Caco-2 (cell line): Measurements from ENCODE around the gene PIAS3. TPM values are rescaled to one million over a fixed set of nuclear protein-coding genes. Genes with fewer than 3 reads are reported as not detected.

Experiments used
- BruUV-seq: library from RNA; stranded (reverse); fragments of 400-500 nt; replicated peaks from 2 replicates; lab custom pipeline; 2021; lab: Mats Ljungman, UMichigan
- CTCF ChIA-PET: fragments of 300-600 bp; sonication (Branson Sonifier 250); formaldehyde crosslinking; loops from one replicate; lab custom pipeline; 2022; ENCODE audit warnings: antibody characterized with exemption; lab: Charles Lee
- POLR2A ChIA-PET: fragments of 300-600 bp; sonication (Branson Sonifier 250); formaldehyde crosslinking; loops from one replicate; lab custom pipeline; 2022; ENCODE audit warnings: antibody characterized with exemption; lab: Charles Lee
- DNase-seq, 2 experiments: peaks; one replicate each; pipeline versions ENCODE4 v3.0.0 to v3.0.0-alpha.2; 2020 to 2022
- H3K27me3 ChIP-seq: replicated peaks from 2 replicates; pipeline ENCODE4 v1.6.0; 2011; ENCODE audit warnings: low read length; ENCODE audit not compliant: control insufficient read depth, insufficient read depth
- H3K36me3 ChIP-seq: 2 replicates; pipeline ENCODE4 v1.5.1; 2011; ENCODE audit warnings: low read length; ENCODE audit not compliant: control insufficient read depth, insufficient read depth
- H3K4me1 ChIP-seq: fragments of 250-450 bp; sonication (Bioruptor Pico); 2 replicates; pipeline ENCODE4 v1.5.1; 2020; ENCODE audit warnings: mild to moderate bottlenecking
- H3K4me3 ChIP-seq: 2 replicates; pipeline ENCODE4 v1.5.1; 2011; ENCODE audit warnings: low read depth, mild to moderate bottlenecking, control low read depth, low read length
- H3K9me3 ChIP-seq: fragments of 250-450 bp; sonication (Bioruptor Pico); 2 replicates; pipeline ENCODE4 v1.5.1; 2020; ENCODE audit warnings: mild to moderate bottlenecking, moderate library complexity
- H3K27ac Mint-ChIP-seq: one replicate; pipeline ENCODE4 v1.8.0; 2022; ENCODE audit warnings: mixed read lengths; ENCODE audit not compliant: unreplicated experiment
- H3K27me3 Mint-ChIP-seq: one replicate; pipeline ENCODE4 v1.8.0; 2022; ENCODE audit warnings: mixed read lengths; ENCODE audit not compliant: insufficient read depth, unreplicated experiment
- H3K36me3 Mint-ChIP-seq: one replicate; pipeline ENCODE4 v1.8.0; 2022; ENCODE audit warnings: mild to moderate bottlenecking, mixed read lengths; ENCODE audit not compliant: insufficient read depth, unreplicated experiment
- H3K4me1 Mint-ChIP-seq: one replicate; pipeline ENCODE4 v1.8.0; 2022; ENCODE audit warnings: low read depth, mixed read lengths; ENCODE audit not compliant: unreplicated experiment
- H3K4me3 Mint-ChIP-seq: one replicate; pipeline ENCODE4 v1.8.0; 2022; ENCODE audit warnings: mild to moderate bottlenecking, moderate library complexity, mixed read lengths; ENCODE audit not compliant: unreplicated experiment
- H3K9me3 Mint-ChIP-seq: one replicate; pipeline ENCODE4 v1.8.0; 2022; ENCODE audit warnings: mixed read lengths; ENCODE audit not compliant: unreplicated experiment
- intact Hi-C: fragments of 100-400 bp; cut with micrococcal nuclease; formaldehyde crosslinking; loops from one replicate; pipeline ENCODE4 v1.10.0; 2022; ENCODE audit not compliant: unreplicated experiment
- total RNA-seq: library from RNA; stranded (reverse); gene quantifications from 2 replicates; pipeline ENCODE4 v1.2.3, GENCODE V29; 2022
- TF ChIP-seq, protein P1 (sequence below), 2 experiments: fragments of 200-600 bp in 1 of 2; IDR thresholded peaks; 1 replicate in 1 of 2; 2 replicates in 1 of 2; pipeline versions ENCODE4 v1.5.1 to v1.8.0; 2011 to 2022; ENCODE audit warnings: antibody characterized with exemption in 1 of 2, control low read depth in 1 of 2, inconsistent platforms in 1 of 2, low read depth in 1 of 2, low read length in 1 of 2, mild to moderate bottlenecking in 1 of 2, moderate library complexity in 1 of 2; ENCODE audit not compliant: insufficient read depth in 1 of 2, severe bottlenecking in 1 of 2, unreplicated experiment in 1 of 2

The PIAS3 gene
- total RNA-seq, 1 experiment from 2014 or later, result 22.0 TPM

DNA sequence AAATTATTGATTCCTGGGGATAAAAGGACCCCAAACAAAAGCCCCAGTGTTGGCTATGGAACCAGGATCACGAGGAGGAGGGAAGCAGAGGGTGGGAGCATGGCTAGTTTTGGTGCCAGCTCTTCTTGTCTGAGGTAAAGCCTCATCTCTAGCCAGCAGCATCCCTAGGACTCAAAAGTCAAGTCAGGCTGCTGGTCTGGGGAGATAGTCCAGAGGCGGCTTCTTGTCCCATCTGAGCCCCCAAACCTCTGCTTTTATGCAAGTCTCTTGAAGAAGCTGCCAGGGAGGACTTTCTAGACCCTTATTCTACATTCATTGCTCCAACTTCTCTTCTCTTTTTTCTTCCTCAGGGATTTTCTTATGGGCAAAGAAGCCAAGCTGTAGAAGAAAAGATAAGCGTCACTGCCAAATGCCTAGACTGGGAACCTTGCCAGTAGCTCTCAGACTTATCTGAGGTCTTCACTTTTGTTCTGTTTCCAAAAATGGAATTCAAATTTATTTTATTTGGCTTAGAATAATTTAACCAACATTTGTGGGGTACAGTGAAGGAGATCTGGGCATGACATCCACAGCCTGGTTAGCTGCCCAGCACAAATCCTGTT lies 33.7 kb upstream of the PIAS3 start:
- TF ChIP-seq, protein P1, sequence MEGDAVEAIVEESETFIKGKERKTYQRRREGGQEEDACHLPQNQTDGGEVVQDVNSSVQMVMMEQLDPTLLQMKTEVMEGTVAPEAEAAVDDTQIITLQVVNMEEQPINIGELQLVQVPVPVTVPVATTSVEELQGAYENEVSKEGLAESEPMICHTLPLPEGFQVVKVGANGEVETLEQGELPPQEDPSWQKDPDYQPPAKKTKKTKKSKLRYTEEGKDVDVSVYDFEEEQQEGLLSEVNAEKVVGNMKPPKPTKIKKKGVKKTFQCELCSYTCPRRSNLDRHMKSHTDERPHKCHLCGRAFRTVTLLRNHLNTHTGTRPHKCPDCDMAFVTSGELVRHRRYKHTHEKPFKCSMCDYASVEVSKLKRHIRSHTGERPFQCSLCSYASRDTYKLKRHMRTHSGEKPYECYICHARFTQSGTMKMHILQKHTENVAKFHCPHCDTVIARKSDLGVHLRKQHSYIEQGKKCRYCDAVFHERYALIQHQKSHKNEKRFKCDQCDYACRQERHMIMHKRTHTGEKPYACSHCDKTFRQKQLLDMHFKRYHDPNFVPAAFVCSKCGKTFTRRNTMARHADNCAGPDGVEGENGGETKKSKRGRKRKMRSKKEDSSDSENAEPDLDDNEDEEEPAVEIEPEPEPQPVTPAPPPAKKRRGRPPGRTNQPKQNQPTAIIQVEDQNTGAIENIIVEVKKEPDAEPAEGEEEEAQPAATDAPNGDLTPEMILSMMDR (IDR thresholded peaks at IDR 0.05; ENCODE audit: insufficient read depth in 1 of 2, low read depth in 1 of 2, low read length in 1 of 2, severe bottlenecking in 1 of 2, unreplicated experiment in 1 of 2), result no peak
- Histone ChIP-seq H3K36me3 (no peaks in the 10 kb centered on the region), H3K4me1 (peaks cover 3% of the 10 kb centered on the region), H3K9me3 (no peaks in the 10 kb centered on the region), H3K27me3 (no peaks in the 10 kb centered on the region), H3K4me3 (no peak overlapping the region)
- ChIA-PET POLR2A (interaction anchor here (1.0 to 1.1 kb wide), 4 partner anchors 33 to 160 kb away, joined by 3 to 5 read pairs (median 4); partner anchors contain the start of genes ANKRD34A, POLR3GL and RBM8A), CTCF (interaction anchor here (0.9 to 2.3 kb wide), 18 partner anchors 9 to 143 kb away, joined by 3 to 32 read pairs (median 6); partner anchors contain the start of genes ANKRD34A, ITGA10, NUDT17 and PEX11B)
- Mint-ChIP-seq H3K4me3 (peak overlapping the region; percentile 66), H3K27ac (peak overlapping the region; percentile 84), H3K36me3 (no peaks in the 10 kb centered on the region), H3K27me3 (no peaks in the 10 kb centered on the region), H3K9me3 (no peaks in the 10 kb centered on the region), H3K4me1 (peaks cover 7% of the 10 kb centered on the region)
- intact Hi-C loops, result loop anchor here (1.0 to 5.0 kb wide), 8 partner anchors 12 to 145 kb away; partner anchors contain the start of genes ITGA10 and RBM8A
- BruUV-seq, result TSS peak; percentile 59
- no peak for DNase-seq

DNA sequence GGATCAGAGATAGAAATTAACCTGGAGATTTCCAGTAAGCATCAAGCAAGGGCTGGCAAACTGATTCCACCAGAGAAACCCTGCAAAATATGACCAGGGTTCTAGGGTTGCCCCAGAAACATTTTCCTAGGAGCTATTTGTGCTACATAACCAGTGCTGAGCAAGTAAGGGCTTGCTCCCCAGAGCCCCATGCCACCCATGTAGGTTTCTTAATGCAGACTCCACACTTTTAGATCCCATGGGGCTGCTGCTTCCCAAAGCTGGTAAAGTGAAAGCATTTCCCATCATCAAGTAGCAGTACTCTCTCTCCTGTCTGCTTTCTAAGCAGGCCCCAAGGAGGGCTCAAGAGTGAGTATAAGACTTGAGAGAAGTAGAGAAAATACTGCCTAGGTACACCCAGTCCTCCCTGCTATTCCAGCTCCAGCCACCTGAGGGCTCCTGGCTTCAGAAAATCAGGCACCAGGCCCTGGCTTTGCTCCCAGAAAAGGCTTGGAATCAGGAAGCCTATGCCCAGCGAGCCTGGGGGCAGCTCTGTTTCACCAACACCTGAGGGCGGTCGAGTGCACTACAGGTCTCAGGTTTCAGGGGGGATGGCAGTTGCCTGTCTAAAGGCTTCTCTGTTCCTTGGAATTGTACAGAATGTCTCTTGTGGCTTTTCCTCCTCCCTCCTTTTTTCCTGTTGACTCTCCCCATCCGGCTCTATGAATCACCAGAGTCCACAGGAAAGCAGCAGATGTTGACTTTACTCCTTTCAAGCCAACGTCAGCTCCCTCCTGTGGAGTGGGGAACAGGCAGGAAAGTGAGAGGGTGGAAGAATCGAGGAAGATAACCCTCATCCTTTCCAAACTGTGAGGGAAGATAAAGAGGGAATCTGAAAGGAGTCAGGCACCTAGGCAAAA lies 33.0 kb upstream of the PIAS3 start:
- Mint-ChIP-seq H3K9me3 (no peaks in the 10 kb centered on the region), H3K36me3 (no peaks in the 10 kb centered on the region), H3K4me1 (peaks cover 7% of the 10 kb centered on the region), H3K4me3 (peak overlapping the region; percentile 66), H3K27me3 (no peaks in the 10 kb centered on the region), H3K27ac (peak overlapping the region; percentile 84)
- Histone ChIP-seq H3K9me3 (no peaks in the 10 kb centered on the region), H3K4me3 (no peak overlapping the region), H3K4me1 (peaks cover 8% of the 10 kb centered on the region), H3K36me3 (no peaks in the 10 kb centered on the region), H3K27me3 (no peaks in the 10 kb centered on the region)
- POLR2A ChIA-PET, result interaction anchor here (0.5 to 1.1 kb wide), 8 partner anchors 32 to 161 kb away, joined by 3 to 12 read pairs (median 4); partner anchors contain the start of genes ANKRD34A, LIX1L, POLR3GL and RBM8A
- intact Hi-C loops, result loop anchor here (1.0 to 5.0 kb wide), 8 partner anchors 12 to 145 kb away; partner anchors contain the start of genes ITGA10 and RBM8A
- CTCF ChIA-PET, result interaction anchor here (0.6 to 2.3 kb wide), 24 partner anchors 10 to 144 kb away, joined by 3 to 32 read pairs (median 4); partner anchors contain the start of genes ANKRD34A, ITGA10, LIX1L and NUDT17
- TF ChIP-seq, protein P1 (IDR thresholded peaks at IDR 0.05; ENCODE audit: insufficient read depth in 1 of 2, low read depth in 1 of 2, low read length in 1 of 2, severe bottlenecking in 1 of 2, unreplicated experiment in 1 of 2), result peak; percentile 91 to 95
- DNase-seq, result peak; percentile 95 to 97
- BruUV-seq, result no TSS peak
